ENCODE results near the gene SOCS3. TPM values are rescaled to one million over a fixed set of nuclear protein-coding genes. Genes with fewer than 3 reads are reported as not detected.

Gene SOCS3, protein sequence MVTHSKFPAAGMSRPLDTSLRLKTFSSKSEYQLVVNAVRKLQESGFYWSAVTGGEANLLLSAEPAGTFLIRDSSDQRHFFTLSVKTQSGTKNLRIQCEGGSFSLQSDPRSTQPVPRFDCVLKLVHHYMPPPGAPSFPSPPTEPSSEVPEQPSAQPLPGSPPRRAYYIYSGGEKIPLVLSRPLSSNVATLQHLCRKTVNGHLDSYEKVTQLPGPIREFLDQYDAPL
- 9.7 and 12.7 TPM in 2 replicates for total RNA-seq

DNA sequence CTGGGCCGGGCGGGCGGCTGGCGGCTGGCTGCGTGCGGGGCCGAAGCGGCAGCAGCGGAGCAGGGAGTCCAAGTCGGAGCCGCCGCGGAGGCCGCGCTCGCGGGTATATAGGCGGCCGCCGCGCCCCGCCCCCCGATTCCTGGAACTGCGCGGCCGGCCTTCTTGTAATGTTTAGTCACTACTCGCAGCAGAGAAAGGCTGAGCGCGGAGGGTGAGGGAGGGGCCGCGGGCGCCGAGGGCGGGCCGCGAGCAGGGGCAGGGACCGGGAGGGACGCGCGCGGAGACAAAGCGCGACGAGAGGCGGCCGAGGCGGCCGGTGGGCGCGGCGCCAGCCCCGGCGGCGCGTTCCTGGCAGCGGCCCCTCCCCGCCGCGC is at the start of gene SOCS3:
TSS of gene SOCS3 (minus strand) at position 81 of the 374 bp plus-strand sequence. CDS start 982 bp downstream, outside the sequence.

DNA sequence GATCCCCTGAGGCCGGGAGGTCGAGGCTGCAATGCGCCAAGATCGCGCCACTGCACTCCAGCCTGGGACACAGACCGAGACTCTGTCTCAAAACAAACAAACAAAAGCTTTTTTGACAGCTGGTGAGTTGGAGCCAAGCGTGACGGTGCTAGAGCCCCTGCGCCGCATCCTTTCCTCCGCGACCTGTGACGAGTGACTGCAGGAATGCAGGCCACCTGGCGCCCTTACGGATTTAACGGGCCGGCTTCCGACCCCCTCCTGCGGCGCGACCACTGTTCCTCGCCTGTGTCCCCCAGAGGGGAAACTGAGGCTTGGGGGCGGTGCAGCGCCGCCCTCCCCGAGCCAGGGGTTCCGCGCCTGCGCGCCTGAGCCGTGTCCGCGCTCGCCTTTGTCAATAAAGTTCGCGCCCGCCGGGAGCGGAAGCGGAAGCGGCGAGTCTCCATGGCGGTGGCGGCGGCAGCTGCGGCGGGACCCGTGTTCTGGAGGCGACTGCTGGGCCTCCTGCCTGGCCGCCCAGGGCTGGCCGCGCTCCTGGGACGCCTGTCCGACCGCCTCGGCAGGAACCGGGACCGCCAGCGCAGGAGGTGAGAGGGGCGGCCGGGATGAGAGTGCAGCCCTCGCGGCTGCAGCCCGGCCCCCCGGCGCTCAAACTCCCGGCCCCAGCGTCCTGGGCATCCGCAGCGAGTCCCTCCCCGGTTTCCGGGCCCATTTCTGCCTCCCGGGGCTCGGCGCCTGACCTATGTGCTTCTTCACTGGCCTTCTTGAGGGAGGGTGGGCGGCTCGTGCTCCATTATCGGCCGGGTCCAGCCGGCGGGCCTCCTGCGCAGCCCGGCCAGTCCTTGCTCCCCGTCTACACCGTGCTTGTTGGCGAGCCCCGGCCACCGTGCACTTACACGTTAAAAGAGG is 18.6 kb upstream of the SOCS3 start, which contains the start of gene PGS1:
TSS of gene PGS1 (plus strand) at position 425 of the 906 bp plus-strand sequence. CDS start at position 442, 17 bp downstream.

Other genes with a start within 250 kb of the SOCS3 start
- 38.6 and 43.0 TPM in 2 replicates for gene TMC6, start 231.3 kb downstream of the SOCS3 start, total RNA-seq
- 0.46 and 0.85 TPM in 2 replicates for gene TMC8, start 229.3 kb downstream of the SOCS3 start, total RNA-seq
- gene C17orf99, start 213.7 kb downstream of the SOCS3 start, total RNA-seq = 0.07 TPM in 1 of 2 replicates, not detected in the other
- gene SYNGR2, start 191.5 kb downstream of the SOCS3 start, total RNA-seq = 83.9 and 85.3 TPM in 2 replicates
- gene TK1, start 173.0 kb downstream of the SOCS3 start, total RNA-seq = 120 and 146 TPM in 2 replicates
- gene AFMID, start 172.7 kb downstream of the SOCS3 start, total RNA-seq = 29.1 and 38.4 TPM in 2 replicates
- gene BIRC5, start 145.8 kb downstream of the SOCS3 start, total RNA-seq = 49.4 and 52.2 TPM in 2 replicates
- gene TMEM235, start 128.4 kb downstream of the SOCS3 start, total RNA-seq = not detected in 2 replicates
- gene PGS1, start 18.6 kb upstream of the SOCS3 start, total RNA-seq = 10.4 and 17.1 TPM in 2 replicates
- not detected in 2 replicates for gene DNAH17, start 217.3 kb upstream of the SOCS3 start, total RNA-seq

Data from airway epithelial cell (primary cell).